ENCODE data around the gene C2orf49. TPM values are rescaled to one million over a fixed set of nuclear protein-coding genes. Genes with fewer than 3 reads are reported as not detected.

The C2orf49 gene
- total and polyA plus RNA-seq, 10 of the 15 experiments (the other 5 are each of a cell fraction or from before 2014, with no cell fraction given): 7.2 to 24.2 (median 15.5) TPM

DNA sequence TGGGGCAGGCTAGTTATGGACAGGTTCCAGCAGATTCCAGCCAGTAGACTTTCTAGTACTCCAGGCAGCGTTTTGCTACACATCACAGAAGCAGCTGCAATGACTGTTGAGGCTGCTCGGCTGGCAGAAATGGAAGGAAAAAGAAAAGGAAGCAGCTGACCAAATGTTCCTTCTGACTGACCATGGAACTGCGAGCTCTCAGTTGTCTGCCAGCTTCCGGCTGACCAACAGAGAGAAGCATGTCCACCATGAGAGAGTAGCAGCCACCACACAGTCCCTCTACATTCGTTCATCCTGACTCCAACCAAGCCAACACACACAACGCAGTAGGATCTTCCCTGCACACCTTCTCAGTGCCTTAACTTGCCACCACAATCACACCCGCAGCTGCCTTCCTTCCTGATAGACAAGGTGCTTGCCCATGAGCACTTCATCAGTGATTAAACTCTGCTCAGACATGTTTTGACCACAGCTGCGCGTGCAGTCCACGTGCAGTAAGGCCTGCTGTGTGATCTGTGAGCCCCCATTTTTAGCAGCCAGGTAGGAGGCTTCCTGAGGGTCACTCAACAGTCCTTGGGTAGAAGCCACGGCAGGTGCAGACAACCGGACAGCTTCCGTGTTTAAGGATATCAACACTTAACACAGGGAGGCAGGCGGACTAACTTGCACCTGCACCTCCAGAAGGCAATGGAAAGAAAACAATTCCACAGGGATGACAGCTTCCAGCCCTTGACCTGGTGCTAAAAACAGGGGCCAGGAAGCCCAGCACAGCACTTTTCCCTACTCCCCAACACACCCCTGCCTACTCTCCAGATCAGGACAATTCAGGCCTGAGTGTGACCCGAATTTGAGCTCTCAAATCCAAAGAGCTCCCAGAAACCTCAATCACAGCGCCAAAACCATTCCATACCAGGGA lies 8.8 kb upstream of the C2orf49 start (continued):
- TF ChIP-seq RB1 (IDR thresholded peaks at IDR 0.05; ENCODE audit: borderline replicate concordance) (no peak), SMARCA5 (IDR thresholded peaks at IDR 0.05) (no peak), PAX5 (IDR thresholded peaks at IDR 0.05; ENCODE audit: borderline replicate concordance, low read depth, low read length) (0 out of 2 replicates have a peak, but pooled peaks have one; percentile 36), ZNF274 (IDR thresholded peaks at IDR 0.05; ENCODE audit: insufficient read depth, insufficient read length) (no peak), STAT1 (conservative IDR thresholded peaks at IDR 0.05) (no peak), PAX8 (IDR thresholded peaks at IDR 0.05) (no peak), RAD21 (IDR thresholded peaks at IDR 0.05; ENCODE audit: insufficient read depth, low read depth, low read length) (no peak), PKNOX1 (IDR thresholded peaks at IDR 0.05) (0 out of 2 replicates have a peak, but pooled peaks have one; percentile 12), TCF12 (IDR thresholded peaks at IDR 0.05; ENCODE audit: low read depth, low read length) (0 out of 2 replicates have a peak, but pooled peaks have one; percentile 4)
- TF ChIP-seq, protein P1, sequence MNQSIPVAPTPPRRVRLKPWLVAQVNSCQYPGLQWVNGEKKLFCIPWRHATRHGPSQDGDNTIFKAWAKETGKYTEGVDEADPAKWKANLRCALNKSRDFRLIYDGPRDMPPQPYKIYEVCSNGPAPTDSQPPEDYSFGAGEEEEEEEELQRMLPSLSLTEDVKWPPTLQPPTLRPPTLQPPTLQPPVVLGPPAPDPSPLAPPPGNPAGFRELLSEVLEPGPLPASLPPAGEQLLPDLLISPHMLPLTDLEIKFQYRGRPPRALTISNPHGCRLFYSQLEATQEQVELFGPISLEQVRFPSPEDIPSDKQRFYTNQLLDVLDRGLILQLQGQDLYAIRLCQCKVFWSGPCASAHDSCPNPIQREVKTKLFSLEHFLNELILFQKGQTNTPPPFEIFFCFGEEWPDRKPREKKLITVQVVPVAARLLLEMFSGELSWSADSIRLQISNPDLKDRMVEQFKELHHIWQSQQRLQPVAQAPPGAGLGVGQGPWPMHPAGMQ (IDR thresholded peaks at IDR 0.05; ENCODE audit: borderline replicate concordance): no peak
- TF ChIP-seq, protein P2, sequence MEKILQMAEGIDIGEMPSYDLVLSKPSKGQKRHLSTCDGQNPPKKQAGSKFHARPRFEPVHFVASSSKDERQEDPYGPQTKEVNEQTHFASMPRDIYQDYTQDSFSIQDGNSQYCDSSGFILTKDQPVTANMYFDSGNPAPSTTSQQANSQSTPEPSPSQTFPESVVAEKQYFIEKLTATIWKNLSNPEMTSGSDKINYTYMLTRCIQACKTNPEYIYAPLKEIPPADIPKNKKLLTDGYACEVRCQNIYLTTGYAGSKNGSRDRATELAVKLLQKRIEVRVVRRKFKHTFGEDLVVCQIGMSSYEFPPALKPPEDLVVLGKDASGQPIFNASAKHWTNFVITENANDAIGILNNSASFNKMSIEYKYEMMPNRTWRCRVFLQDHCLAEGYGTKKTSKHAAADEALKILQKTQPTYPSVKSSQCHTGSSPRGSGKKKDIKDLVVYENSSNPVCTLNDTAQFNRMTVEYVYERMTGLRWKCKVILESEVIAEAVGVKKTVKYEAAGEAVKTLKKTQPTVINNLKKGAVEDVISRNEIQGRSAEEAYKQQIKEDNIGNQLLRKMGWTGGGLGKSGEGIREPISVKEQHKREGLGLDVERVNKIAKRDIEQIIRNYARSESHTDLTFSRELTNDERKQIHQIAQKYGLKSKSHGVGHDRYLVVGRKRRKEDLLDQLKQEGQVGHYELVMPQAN (conservative IDR thresholded peaks at IDR 0.05): 0 out of 2 replicates have a peak, but pooled peaks have one; percentile 38

Measured in GM12878 (cell line).